ENCODE data around the gene NELFE.
"Not testable (repeated sequence)": the region's sequence is repeated elsewhere in the genome, so short reads cannot be mapped to it uniquely, and the experiment has no call there.

The NELFE gene

GRCh38 chr6:31927863-31928671 is 30.7 kb downstream of the NELFE start:
- H3K4me3 ChIP-seq (ENCODE audit: low read depth in 1 of 2, low read length in 2 of 2), result peak overlapping the region; percentile 9 to 49
- no peaks in the 10 kb centered on the region for H3K27me3 ChIP-seq (ENCODE audit: low read depth, low read length)
- peak overlapping the region; percentile 43 for H3K27ac ChIP-seq (ENCODE audit: low read length)

GRCh38 chr6:31927242-31927862 is 31.4 kb downstream of the NELFE start, which contains the start of gene C2:
Gene C2, plus strand, starts transcription at chr6:31927717. Its CDS starts 36 bp downstream, at chr6:31927753.
- Histone ChIP-seq H3K27ac (ENCODE audit: low read length) (peak within 1 kb of the TSS; percentile 43), H3K36me3 (ENCODE audit: control insufficient read depth in 1 of 2, insufficient read depth in 2 of 2, low read length in 2 of 2) (no peaks in the 10 kb centered on the region), H3K9me3 (ENCODE audit: control insufficient read depth in 1 of 2, low read length in 2 of 2) (no peaks in the 10 kb centered on the region), H3K27me3 (ENCODE audit: low read depth, low read length) (no peaks in the 10 kb centered on the region), H3K4me3 (ENCODE audit: low read depth in 1 of 2, low read length in 2 of 2) (peak within 1 kb of the TSS; percentile 9 to 49), H3K4me1 (ENCODE audit: control insufficient read depth in 1 of 2, insufficient read depth in 2 of 2, low read length in 2 of 2) (no peaks in the 10 kb centered on the region)

More at GRCh38 chr6:31927863-31928671, 30.7 kb downstream of the NELFE start:
- Histone ChIP-seq H3K9me3 (ENCODE audit: control insufficient read depth in 1 of 2, low read length in 2 of 2) (no peaks in the 10 kb centered on the region), H3K4me1 (ENCODE audit: control insufficient read depth in 1 of 2, insufficient read depth in 2 of 2, low read length in 2 of 2) (no peaks in the 10 kb centered on the region), H3K36me3 (ENCODE audit: control insufficient read depth in 1 of 2, insufficient read depth in 2 of 2, low read length in 2 of 2) (no peaks in the 10 kb centered on the region)

- no peak overlapping the region for H3K27ac ChIP-seq (ENCODE audit: low read length)
- H3K27me3 ChIP-seq (ENCODE audit: low read depth, low read length), result no peaks in the 10 kb centered on the region
- no peak overlapping the region for H3K4me3 ChIP-seq (ENCODE audit: low read depth in 1 of 2, low read length in 2 of 2)
- no peaks in the 10 kb centered on the region for H3K36me3 ChIP-seq (ENCODE audit: control insufficient read depth in 1 of 2, insufficient read depth in 2 of 2, low read length in 2 of 2)
- no peaks in the 10 kb centered on the region for H3K9me3 ChIP-seq (ENCODE audit: control insufficient read depth in 1 of 2, low read length in 2 of 2)
- H3K4me1 ChIP-seq (ENCODE audit: control insufficient read depth in 1 of 2, insufficient read depth in 2 of 2, low read length in 2 of 2), result no peaks in the 10 kb centered on the region
Measured at GRCh38 chr6:31922942-31923341, 35.8 kb downstream of the NELFE start.

- H3K36me3 ChIP-seq (ENCODE audit: control insufficient read depth in 1 of 2, insufficient read depth in 2 of 2, low read length in 2 of 2), result no peaks in the 10 kb centered on the region
- no peaks in the 10 kb centered on the region for H3K4me1 ChIP-seq (ENCODE audit: control insufficient read depth in 1 of 2, insufficient read depth in 2 of 2, low read length in 2 of 2)
- no peaks in the 10 kb centered on the region for H3K9me3 ChIP-seq (ENCODE audit: control insufficient read depth in 1 of 2, low read length in 2 of 2)
- no peaks in the 10 kb centered on the region for H3K27me3 ChIP-seq (ENCODE audit: low read depth, low read length)
- H3K4me3 ChIP-seq (ENCODE audit: low read depth in 1 of 2, low read length in 2 of 2), result no peak overlapping the region
- H3K27ac ChIP-seq (ENCODE audit: low read length), result no peak overlapping the region
Measured at GRCh38 chr6:31920811-31921210, 38.0 kb downstream of the NELFE start.

GRCh38 chr6:31919624-31920303 is 39.0 kb downstream of the NELFE start:
- H3K36me3 ChIP-seq (ENCODE audit: control insufficient read depth in 1 of 2, insufficient read depth in 2 of 2, low read length in 2 of 2), result no peaks in the 10 kb centered on the region
- H3K27ac ChIP-seq (ENCODE audit: low read length), result no peak overlapping the region

GRCh38 chr6:31918069-31918720 is 40.6 kb downstream of the NELFE start:
- H3K27me3 ChIP-seq (ENCODE audit: low read depth, low read length), result no peaks in the 10 kb centered on the region
- H3K9me3 ChIP-seq (ENCODE audit: control insufficient read depth in 1 of 2, low read length in 2 of 2), result no peaks in the 10 kb centered on the region
- H3K4me1 ChIP-seq (ENCODE audit: control insufficient read depth in 1 of 2, insufficient read depth in 2 of 2, low read length in 2 of 2), result no peaks in the 10 kb centered on the region
- H3K4me3 ChIP-seq (ENCODE audit: low read depth in 1 of 2, low read length in 2 of 2), result no peak overlapping the region
- no peaks in the 10 kb centered on the region for H3K36me3 ChIP-seq (ENCODE audit: control insufficient read depth in 1 of 2, insufficient read depth in 2 of 2, low read length in 2 of 2)
- no peak overlapping the region for H3K27ac ChIP-seq (ENCODE audit: low read length)

More at GRCh38 chr6:31919624-31920303, 39.0 kb downstream of the NELFE start:
- H3K27me3 ChIP-seq (ENCODE audit: low read depth, low read length), result no peaks in the 10 kb centered on the region
- no peaks in the 10 kb centered on the region for H3K4me1 ChIP-seq (ENCODE audit: control insufficient read depth in 1 of 2, insufficient read depth in 2 of 2, low read length in 2 of 2)
- H3K9me3 ChIP-seq (ENCODE audit: control insufficient read depth in 1 of 2, low read length in 2 of 2), result no peaks in the 10 kb centered on the region
- no peak overlapping the region for H3K4me3 ChIP-seq (ENCODE audit: low read depth in 1 of 2, low read length in 2 of 2)

GRCh38 chr6:31915756-31916155 is 43.0 kb downstream of the NELFE start:
- no peak overlapping the region for H3K27ac ChIP-seq (ENCODE audit: low read length)
- no peaks in the 10 kb centered on the region for H3K9me3 ChIP-seq (ENCODE audit: control insufficient read depth in 1 of 2, low read length in 2 of 2)
- H3K36me3 ChIP-seq (ENCODE audit: control insufficient read depth in 1 of 2, insufficient read depth in 2 of 2, low read length in 2 of 2), result no peaks in the 10 kb centered on the region
- no peaks in the 10 kb centered on the region for H3K4me1 ChIP-seq (ENCODE audit: control insufficient read depth in 1 of 2, insufficient read depth in 2 of 2, low read length in 2 of 2)
- no peaks in the 10 kb centered on the region for H3K27me3 ChIP-seq (ENCODE audit: low read depth, low read length)
- H3K4me3 ChIP-seq (ENCODE audit: low read depth in 1 of 2, low read length in 2 of 2), result no peak overlapping the region

GRCh38 chr6:31915351-31915750 is 43.4 kb downstream of the NELFE start:
- Histone ChIP-seq H3K27ac (ENCODE audit: low read length) (no peak overlapping the region), H3K27me3 (ENCODE audit: low read depth, low read length) (no peaks in the 10 kb centered on the region), H3K4me1 (ENCODE audit: control insufficient read depth in 1 of 2, insufficient read depth in 2 of 2, low read length in 2 of 2) (no peaks in the 10 kb centered on the region), H3K36me3 (ENCODE audit: control insufficient read depth in 1 of 2, insufficient read depth in 2 of 2, low read length in 2 of 2) (no peaks in the 10 kb centered on the region), H3K9me3 (ENCODE audit: control insufficient read depth in 1 of 2, low read length in 2 of 2) (no peaks in the 10 kb centered on the region), H3K4me3 (ENCODE audit: low read depth in 1 of 2, low read length in 2 of 2) (no peak overlapping the region)

GRCh38 chr6:31911826-31912585 is 46.8 kb downstream of the NELFE start:
- H3K27ac ChIP-seq (ENCODE audit: low read length), result no peak overlapping the region

GRCh38 chr6:31909298-31909697 is 49.5 kb downstream of the NELFE start:
- H3K4me1 ChIP-seq (ENCODE audit: control insufficient read depth in 1 of 2, insufficient read depth in 2 of 2, low read length in 2 of 2); H3K36me3 ChIP-seq (ENCODE audit: control insufficient read depth in 1 of 2, insufficient read depth in 2 of 2, low read length in 2 of 2); H3K27me3 ChIP-seq (ENCODE audit: low read depth, low read length); H3K4me3 ChIP-seq (ENCODE audit: low read depth in 1 of 2, low read length in 2 of 2); H3K9me3 ChIP-seq (ENCODE audit: control insufficient read depth in 1 of 2, low read length in 2 of 2); H3K27ac ChIP-seq (ENCODE audit: low read length): not testable (repeated sequence)

More at GRCh38 chr6:31911826-31912585, 46.8 kb downstream of the NELFE start:
- no peaks in the 10 kb centered on the region for H3K4me1 ChIP-seq (ENCODE audit: control insufficient read depth in 1 of 2, insufficient read depth in 2 of 2, low read length in 2 of 2)
- H3K4me3 ChIP-seq (ENCODE audit: low read depth in 1 of 2, low read length in 2 of 2), result no peak overlapping the region
- H3K36me3 ChIP-seq (ENCODE audit: control insufficient read depth in 1 of 2, insufficient read depth in 2 of 2, low read length in 2 of 2), result no peaks in the 10 kb centered on the region
- no peaks in the 10 kb centered on the region for H3K27me3 ChIP-seq (ENCODE audit: low read depth, low read length)
- H3K9me3 ChIP-seq (ENCODE audit: control insufficient read depth in 1 of 2, low read length in 2 of 2), result no peaks in the 10 kb centered on the region

Data from muscle layer of duodenum (tissue), 2 donors.